Body of pancreas (tissue), 4 donors: ENCODE measurements around the gene SNRNP48. TPM values are rescaled to one million over a fixed set of nuclear protein-coding genes. Genes with fewer than 3 reads are reported as not detected.

Source experiments
- ATAC-seq: fragments of 150-250 bp; one replicate; pipeline ENCODE4 v1.9.1; 2016
- DNase-seq, 4 donors: peaks; one replicate each; pipeline ENCODE4 v3.0.0-alpha.2; 2019
- H3K27ac ChIP-seq, 4 donors: fragments of 200-600 bp; sonication (generic); 1 replicate in 3 of 4; 2 replicates in 1 of 4; pipeline versions ENCODE4 v1.5.1 to v1.6.1; 2016 to 2019; ENCODE audit warnings: mild to moderate bottlenecking in 1 of 4, mixed read lengths in 1 of 4, moderate library complexity in 1 of 4
- H3K27me3 ChIP-seq, 2 donors: fragments of 200-600 bp; sonication (generic); one replicate each; pipeline ENCODE4 v1.6.0; 2016; ENCODE audit warnings: mild to moderate bottlenecking in 1 of 2
- H3K36me3 ChIP-seq, 2 donors: fragments of 200-600 bp; sonication (generic); replicated peaks in 1 of 2; 2 replicates each; pipeline ENCODE4 v1.5.1; 2016; ENCODE audit warnings: low read depth in 2 of 2; ENCODE audit not compliant: insufficient read depth in 1 of 2
- H3K4me1 ChIP-seq: fragments of 200-600 bp; sonication (generic); one replicate; pipeline ENCODE4 v1.6.0; 2016
- H3K4me3 ChIP-seq, 2 donors: fragments of 200-600 bp; sonication (generic); 1 replicate in 1 of 2; 2 replicates in 1 of 2; pipeline ENCODE4 v1.5.1; 2016 to 2019
- H3K9me3 ChIP-seq, 3 donors: fragments of 200-600 bp; sonication (generic); 1 replicate in 2 of 3; 2 replicates in 1 of 3; pipeline ENCODE4 v1.5.1; 2016
- POLR2A ChIP-seq, 3 donors: fragments of 450-650 bp; IDR thresholded peaks; one replicate each; pipeline ENCODE4 v1.6.1; 2016; ENCODE audit warnings: antibody characterized with exemption in 3 of 3, mild to moderate bottlenecking in 2 of 3
- WGBS, 2 donors: methylation state at CpG; one replicate each; pipeline ENCODE4 v1.1.5; 2017; 5-methylcytosine and 5-hydroxymethylcytosine counted together
- intact Hi-C: fragments of 100-400 bp; cut with DNase I; formaldehyde crosslinking; loops from one replicate; pipeline ENCODE4 v1.15.1; 2023
- total RNA-seq, 2 donors: library from RNA; depleted of rRNA; stranded (reverse); fragments of >200 nt; gene quantifications; one replicate each; pipeline ENCODE4 v1.1.0, GENCODE V29; 2016
- TF ChIP-seq, protein P1 (sequence below), 7 experiments: fragments of 450-650 bp in 4 of 7; fragments of 200-600 bp in 3 of 7; sonication (generic) in 3 of 7; IDR thresholded peaks; one replicate each; pipeline ENCODE4 v1.5.1; 2016 to 2019; ENCODE audit warnings: antibody characterized with exemption in 7 of 7

Gene SNRNP48
- total RNA-seq, 2 donors from 2014 or later: 8.6 to 18.7 TPM

DNA sequence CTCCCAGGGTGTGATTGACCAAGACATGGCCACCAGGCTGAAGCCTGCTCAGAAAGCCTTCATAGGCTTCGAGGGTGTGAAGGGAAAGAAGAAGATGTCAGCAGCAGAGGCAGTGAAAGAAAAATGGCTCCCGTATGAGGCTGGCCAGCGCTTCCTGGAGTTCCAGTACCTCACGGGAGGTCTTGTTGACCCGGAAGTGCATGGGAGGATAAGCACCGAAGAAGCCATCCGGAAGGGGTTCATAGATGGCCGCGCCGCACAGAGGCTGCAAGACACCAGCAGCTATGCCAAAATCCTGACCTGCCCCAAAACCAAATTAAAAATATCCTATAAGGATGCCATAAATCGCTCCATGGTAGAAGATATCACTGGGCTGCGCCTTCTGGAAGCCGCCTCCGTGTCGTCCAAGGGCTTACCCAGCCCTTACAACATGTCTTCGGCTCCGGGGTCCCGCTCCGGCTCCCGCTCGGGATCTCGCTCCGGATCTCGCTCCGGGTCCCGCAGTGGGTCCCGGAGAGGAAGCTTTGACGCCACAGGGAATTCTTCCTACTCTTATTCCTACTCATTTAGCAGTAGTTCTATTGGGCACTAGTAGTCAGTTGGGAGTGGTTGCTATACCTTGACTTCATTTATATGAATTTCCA is 4.6 kb upstream of the SNRNP48 start:
- Histone ChIP-seq H3K27ac (no peak overlapping the region), H3K9me3 (no peaks in the 10 kb centered on the region), H3K4me3 (no peak overlapping the region), H3K4me1 (peaks cover 10% of the 10 kb centered on the region), H3K36me3 (peaks cover 13 to 27% of the 10 kb centered on the region in 2 donors), H3K27me3 (no peaks in the 10 kb centered on the region)
- 94 to 98% methylated on average over 28 of the region's 28 CpGs for WGBS, 2 donors
- DNase-seq (no peak), ATAC-seq (no peak)
- intact Hi-C loops: no loop called here
- TF ChIP-seq, protein P1, sequence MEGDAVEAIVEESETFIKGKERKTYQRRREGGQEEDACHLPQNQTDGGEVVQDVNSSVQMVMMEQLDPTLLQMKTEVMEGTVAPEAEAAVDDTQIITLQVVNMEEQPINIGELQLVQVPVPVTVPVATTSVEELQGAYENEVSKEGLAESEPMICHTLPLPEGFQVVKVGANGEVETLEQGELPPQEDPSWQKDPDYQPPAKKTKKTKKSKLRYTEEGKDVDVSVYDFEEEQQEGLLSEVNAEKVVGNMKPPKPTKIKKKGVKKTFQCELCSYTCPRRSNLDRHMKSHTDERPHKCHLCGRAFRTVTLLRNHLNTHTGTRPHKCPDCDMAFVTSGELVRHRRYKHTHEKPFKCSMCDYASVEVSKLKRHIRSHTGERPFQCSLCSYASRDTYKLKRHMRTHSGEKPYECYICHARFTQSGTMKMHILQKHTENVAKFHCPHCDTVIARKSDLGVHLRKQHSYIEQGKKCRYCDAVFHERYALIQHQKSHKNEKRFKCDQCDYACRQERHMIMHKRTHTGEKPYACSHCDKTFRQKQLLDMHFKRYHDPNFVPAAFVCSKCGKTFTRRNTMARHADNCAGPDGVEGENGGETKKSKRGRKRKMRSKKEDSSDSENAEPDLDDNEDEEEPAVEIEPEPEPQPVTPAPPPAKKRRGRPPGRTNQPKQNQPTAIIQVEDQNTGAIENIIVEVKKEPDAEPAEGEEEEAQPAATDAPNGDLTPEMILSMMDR (IDR thresholded peaks at IDR 0.05): no peak
- TF ChIP-seq POLR2A (IDR thresholded peaks at IDR 0.05): no peak

DNA sequence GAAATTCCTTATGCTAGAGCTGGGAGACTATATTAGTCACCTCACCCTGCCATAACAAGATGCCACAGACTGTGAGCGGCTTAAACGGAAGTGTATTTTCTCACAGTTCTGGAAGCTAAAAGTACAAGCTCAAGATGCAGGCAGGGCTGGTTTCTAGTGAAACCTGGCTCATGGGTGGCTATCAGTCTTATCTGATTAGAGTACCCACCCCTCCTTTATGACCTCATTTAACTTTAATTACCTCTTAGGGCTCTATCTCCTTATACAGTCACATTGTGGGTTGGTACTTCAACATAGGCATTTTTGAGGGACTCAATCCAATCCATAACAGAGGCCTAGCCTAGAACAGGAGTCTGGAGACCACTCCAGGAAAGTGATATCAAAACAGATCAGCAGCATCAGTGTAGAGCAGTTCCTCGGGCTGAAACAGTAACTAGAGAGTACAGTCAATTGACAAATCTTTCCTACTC is 2.3 kb upstream of the SNRNP48 start:
- Histone ChIP-seq H3K9me3 (no peaks in the 10 kb centered on the region), H3K27me3 (no peaks in the 10 kb centered on the region), H3K27ac (peak overlapping the region in 2 of 4 donors; percentile 22 to 36), H3K4me1 (peaks cover 28% of the 10 kb centered on the region), H3K4me3 (no peak overlapping the region), H3K36me3 (peaks cover 9 to 19% of the 10 kb centered on the region in 2 donors)
- intact Hi-C loops: no loop called here
- 43 to 47% methylated on average over 3 of the region's 3 CpGs for WGBS, 2 donors
- ATAC-seq: peak; percentile 23
- TF ChIP-seq POLR2A (IDR thresholded peaks at IDR 0.05): no peak
- TF ChIP-seq, protein P1 (IDR thresholded peaks at IDR 0.05): no peak
- peak in 2 of 4 donors; percentile 23 to 33 for DNase-seq

DNA sequence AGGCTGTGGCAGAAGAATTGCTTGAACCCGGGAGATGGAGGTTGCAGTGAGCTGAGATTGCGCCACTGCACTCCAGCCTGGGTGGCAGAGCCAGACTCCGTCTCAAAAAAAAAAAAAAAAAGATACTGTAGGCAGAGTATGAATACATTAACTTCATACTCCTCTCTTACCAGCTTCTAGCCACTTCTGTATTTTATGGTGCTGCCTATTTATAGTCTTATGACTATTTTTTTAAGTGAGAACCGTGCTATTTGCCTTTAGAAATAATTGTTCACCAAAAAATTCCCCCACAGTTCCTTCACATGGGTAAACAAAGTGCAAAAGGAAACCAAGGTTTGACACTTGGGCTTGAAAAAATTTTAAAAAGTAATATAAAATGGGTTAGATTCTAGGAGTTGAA is 1.5 kb upstream of the SNRNP48 start:
- 48 to 67% methylated on average over 4 of the region's 4 CpGs for WGBS, 2 donors
- intact Hi-C loops: no loop called here
- H3K4me1 ChIP-seq: peaks cover 35% of the 10 kb centered on the region
- no peak for ATAC-seq
- H3K36me3 ChIP-seq: peaks cover under 1 to 12% of the 10 kb centered on the region in 2 donors
- TF ChIP-seq, protein P1 (IDR thresholded peaks at IDR 0.05): no peak
- TF ChIP-seq POLR2A (IDR thresholded peaks at IDR 0.05): no peak
- peak overlapping the region in 1 of 4 donors; percentile 84 for H3K27ac ChIP-seq
- no peaks in the 10 kb centered on the region for H3K27me3 ChIP-seq
- no peak overlapping the region for H3K4me3 ChIP-seq
- no peaks in the 10 kb centered on the region for H3K9me3 ChIP-seq
- DNase-seq: no peak

DNA sequence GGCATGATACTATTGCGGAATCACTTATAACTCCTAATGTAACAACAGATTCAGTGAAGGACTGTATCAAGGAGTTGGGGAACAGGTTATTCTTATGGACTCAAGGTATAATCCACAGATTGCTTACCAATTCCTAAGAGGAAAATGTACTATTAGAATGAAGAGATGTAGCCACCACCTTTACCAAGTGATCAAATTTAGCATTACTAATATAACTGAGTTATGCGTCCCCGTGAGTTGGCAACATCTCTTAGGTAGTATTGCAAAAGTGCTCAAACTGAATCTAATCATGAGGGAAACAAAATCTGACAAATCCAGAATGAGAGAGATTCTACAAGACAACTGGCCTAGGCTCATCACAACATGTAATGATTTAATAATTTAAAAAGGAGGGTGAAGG is 777 bp upstream of the SNRNP48 start:
- H3K4me3 ChIP-seq: no peak overlapping the region
- TF ChIP-seq, protein P1 (IDR thresholded peaks at IDR 0.05): no peak
- no peak for TF ChIP-seq POLR2A (IDR thresholded peaks at IDR 0.05)
- intact Hi-C loops: no loop called here
- peak overlapping the region in 2 of 4 donors; percentile 75 to 84 for H3K27ac ChIP-seq
- no peaks in the 10 kb centered on the region for H3K27me3 ChIP-seq
- no peak for DNase-seq
- H3K4me1 ChIP-seq: peaks cover 35% of the 10 kb centered on the region
- H3K9me3 ChIP-seq: no peaks in the 10 kb centered on the region
- WGBS, 2 donors: 33 to 36% methylated on average over 3 of the region's 3 CpGs
- no peak for ATAC-seq
- peaks cover 0 to 8% of the 10 kb centered on the region in 2 donors for H3K36me3 ChIP-seq

DNA sequence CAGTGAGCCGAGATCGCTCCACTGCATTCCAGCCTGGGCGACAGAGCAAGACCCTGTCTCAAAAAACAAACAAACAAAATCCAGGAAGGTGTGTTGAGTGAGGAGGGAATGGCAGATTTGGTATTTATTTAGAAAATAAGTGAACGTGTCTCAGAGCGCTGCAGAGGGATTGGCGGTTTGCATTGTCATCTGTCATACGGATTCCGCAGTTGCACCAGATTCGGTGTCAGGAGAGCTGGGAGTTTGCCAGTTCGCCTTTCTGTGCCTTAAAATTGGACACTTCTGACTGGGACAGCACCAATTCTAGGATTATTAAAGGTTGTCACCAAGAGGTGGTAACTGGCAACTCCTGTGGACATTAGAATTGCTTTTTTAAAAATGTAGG is 912 bp downstream of the SNRNP48 start:
- intact Hi-C loops: no loop called here
- 9 to 10% methylated on average over 10 of the region's 10 CpGs for WGBS, 2 donors
- DNase-seq (peak; percentile 28 to 55 (median 38)), ATAC-seq (no peak)
- peak overlapping the region in 3 of 4 donors; percentile 74 to 84 (median 75) for H3K27ac ChIP-seq
- H3K36me3 ChIP-seq: peaks cover 3 to 6% of the 10 kb centered on the region in 2 donors
- H3K27me3 ChIP-seq: no peaks in the 10 kb centered on the region
- H3K9me3 ChIP-seq: no peaks in the 10 kb centered on the region
- peaks cover 35% of the 10 kb centered on the region for H3K4me1 ChIP-seq
- H3K4me3 ChIP-seq: peak overlapping the region; percentile 90 to 97
- TF ChIP-seq POLR2A (IDR thresholded peaks at IDR 0.05): no peak
- TF ChIP-seq, protein P1 (IDR thresholded peaks at IDR 0.05): no peak
